ENCODE measurements around the gene DIP2C.

DIP2C gene

DNA sequence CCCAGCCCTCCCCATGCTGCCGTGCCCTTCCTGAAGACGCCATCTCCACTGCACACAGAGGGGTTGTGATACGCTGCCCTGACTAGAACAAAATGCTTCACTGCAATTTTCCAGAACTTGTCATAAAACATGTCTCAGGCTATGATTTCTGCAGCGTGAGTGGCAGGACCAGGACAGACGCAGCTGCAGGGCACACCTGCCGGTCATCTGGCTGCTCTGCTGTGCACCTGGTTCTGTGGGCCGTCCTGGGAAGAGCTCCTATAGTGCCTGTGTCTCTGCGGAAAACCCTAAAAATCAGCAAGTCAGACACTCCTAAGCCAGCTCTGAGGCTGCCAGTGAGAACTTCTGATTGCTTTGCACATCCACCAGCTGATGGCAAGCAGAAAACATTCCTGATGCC lies 39.7 kb upstream of the DIP2C start:
- Histone ChIP-seq H3K9me3 (ENCODE audit: insufficient read depth, low read length, severe bottlenecking) (no peaks in the 10 kb centered on the region), H3K27me3 (ENCODE audit: insufficient read depth, low read length, poor library complexity) (no peaks in the 10 kb centered on the region), H4K20me1 (ENCODE audit: insufficient read depth, low read length) (no peaks in the 10 kb centered on the region), H3K4me3 (ENCODE audit: low read depth in 1 of 2, low read length in 2 of 2) (no peak overlapping the region), H3K4me2 (ENCODE audit: insufficient read depth, low read length) (no peak overlapping the region), H3K36me3 (ENCODE audit: insufficient read depth, low read length) (no peaks in the 10 kb centered on the region), H3K79me2 (ENCODE audit: insufficient read depth, low read length) (no peaks in the 10 kb centered on the region), H3K4me1 (ENCODE audit: insufficient read depth, low read length) (no peaks in the 10 kb centered on the region), H2AFZ (ENCODE audit: low read depth, low read length) (no peak overlapping the region), H3K27ac (ENCODE audit: low read length) (no peak overlapping the region), H3K9ac (ENCODE audit: low read depth, low read length) (no peak overlapping the region)
- no peak for TF ChIP-seq EZH2 (IDR thresholded peaks at IDR 0.05; ENCODE audit: borderline replicate concordance, low read depth, low read length, severe bottlenecking)
- TF ChIP-seq, protein P1, sequence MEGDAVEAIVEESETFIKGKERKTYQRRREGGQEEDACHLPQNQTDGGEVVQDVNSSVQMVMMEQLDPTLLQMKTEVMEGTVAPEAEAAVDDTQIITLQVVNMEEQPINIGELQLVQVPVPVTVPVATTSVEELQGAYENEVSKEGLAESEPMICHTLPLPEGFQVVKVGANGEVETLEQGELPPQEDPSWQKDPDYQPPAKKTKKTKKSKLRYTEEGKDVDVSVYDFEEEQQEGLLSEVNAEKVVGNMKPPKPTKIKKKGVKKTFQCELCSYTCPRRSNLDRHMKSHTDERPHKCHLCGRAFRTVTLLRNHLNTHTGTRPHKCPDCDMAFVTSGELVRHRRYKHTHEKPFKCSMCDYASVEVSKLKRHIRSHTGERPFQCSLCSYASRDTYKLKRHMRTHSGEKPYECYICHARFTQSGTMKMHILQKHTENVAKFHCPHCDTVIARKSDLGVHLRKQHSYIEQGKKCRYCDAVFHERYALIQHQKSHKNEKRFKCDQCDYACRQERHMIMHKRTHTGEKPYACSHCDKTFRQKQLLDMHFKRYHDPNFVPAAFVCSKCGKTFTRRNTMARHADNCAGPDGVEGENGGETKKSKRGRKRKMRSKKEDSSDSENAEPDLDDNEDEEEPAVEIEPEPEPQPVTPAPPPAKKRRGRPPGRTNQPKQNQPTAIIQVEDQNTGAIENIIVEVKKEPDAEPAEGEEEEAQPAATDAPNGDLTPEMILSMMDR (IDR thresholded peaks at IDR 0.05; ENCODE audit: borderline replicate concordance, extremely low read depth, low read length, poor library complexity, severe bottlenecking): no peak
- ATAC-seq (ENCODE audit: insufficient read depth, low read depth) (no peak), DNase-seq (no peak)

DNA sequence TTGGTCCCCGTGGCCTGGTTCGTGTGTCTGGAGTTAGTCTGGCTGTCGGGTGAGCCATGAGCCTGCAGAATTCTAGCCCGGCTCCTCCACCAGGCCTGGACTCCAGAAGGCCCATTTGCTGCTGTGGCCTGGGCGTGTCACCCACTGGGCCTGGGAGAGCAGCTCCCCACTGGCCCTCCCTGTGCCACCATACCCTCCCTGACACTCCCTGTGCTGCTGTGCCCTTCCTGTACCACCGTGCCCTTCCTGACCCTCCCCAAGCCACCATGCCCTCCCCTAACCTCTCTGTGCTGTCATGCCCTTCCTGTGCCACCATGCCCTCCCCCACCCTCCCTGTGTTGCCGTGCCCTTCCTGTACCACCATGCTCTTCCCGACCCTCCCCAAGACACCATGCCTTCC lies 39.1 kb upstream of the DIP2C start:
- H3K27me3 ChIP-seq (ENCODE audit: insufficient read depth, low read length, poor library complexity): no peaks in the 10 kb centered on the region
- no peaks in the 10 kb centered on the region for H4K20me1 ChIP-seq (ENCODE audit: insufficient read depth, low read length)
- H3K4me1 ChIP-seq (ENCODE audit: insufficient read depth, low read length): no peaks in the 10 kb centered on the region
- no peaks in the 10 kb centered on the region for H3K9me3 ChIP-seq (ENCODE audit: insufficient read depth, low read length, severe bottlenecking)
- no peak overlapping the region for H2AFZ ChIP-seq (ENCODE audit: low read depth, low read length)
- H3K27ac ChIP-seq (ENCODE audit: low read length): no peak overlapping the region
- no peak overlapping the region for H3K9ac ChIP-seq (ENCODE audit: low read depth, low read length)
- H3K4me2 ChIP-seq (ENCODE audit: insufficient read depth, low read length): no peak overlapping the region
- H3K36me3 ChIP-seq (ENCODE audit: insufficient read depth, low read length): no peaks in the 10 kb centered on the region
- DNase-seq (no peak), ATAC-seq (ENCODE audit: insufficient read depth, low read depth) (no peak)
- no peaks in the 10 kb centered on the region for H3K79me2 ChIP-seq (ENCODE audit: insufficient read depth, low read length)
- TF ChIP-seq, protein P1 (IDR thresholded peaks at IDR 0.05; ENCODE audit: borderline replicate concordance, extremely low read depth, low read length, poor library complexity, severe bottlenecking): no peak
- no peak for TF ChIP-seq EZH2 (IDR thresholded peaks at IDR 0.05; ENCODE audit: borderline replicate concordance, low read depth, low read length, severe bottlenecking)
- H3K4me3 ChIP-seq (ENCODE audit: low read depth in 1 of 2, low read length in 2 of 2): no peak overlapping the region

DNA sequence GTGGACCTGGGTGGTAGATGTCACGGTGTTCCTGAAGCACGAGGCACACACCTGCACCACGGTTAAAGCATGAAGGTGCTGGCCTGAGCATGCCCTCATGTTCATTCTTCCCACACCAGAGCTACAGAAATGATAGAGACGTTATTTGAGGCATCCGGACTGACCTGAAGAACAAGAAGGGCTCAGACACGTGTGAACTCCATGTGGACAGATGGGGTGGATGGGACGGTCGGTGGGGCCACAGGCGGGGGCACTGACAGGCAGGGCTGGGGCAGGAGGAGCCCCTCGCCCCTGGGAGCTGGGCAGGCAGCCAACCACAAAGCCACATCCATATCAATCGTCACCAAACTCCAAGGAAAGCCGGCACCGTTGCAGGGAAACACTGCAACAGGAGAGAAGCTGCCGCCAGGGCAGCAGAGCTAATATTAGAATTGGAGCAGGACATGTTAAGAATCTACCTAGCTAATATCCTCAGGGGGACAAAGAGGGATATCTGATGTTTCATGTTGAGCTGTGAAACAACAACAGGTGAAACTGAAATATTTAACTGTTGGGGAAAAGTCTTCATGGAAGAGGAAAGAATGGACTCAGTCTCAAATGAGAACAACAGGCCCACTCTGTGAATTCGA lies 37.8 kb upstream of the DIP2C start:
- no peaks in the 10 kb centered on the region for H3K27me3 ChIP-seq (ENCODE audit: insufficient read depth, low read length, poor library complexity)
- no peak overlapping the region for H2AFZ ChIP-seq (ENCODE audit: low read depth, low read length)
- DNase-seq: no peak
- no peaks in the 10 kb centered on the region for H3K4me1 ChIP-seq (ENCODE audit: insufficient read depth, low read length)
- H3K9ac ChIP-seq (ENCODE audit: low read depth, low read length): no peak overlapping the region
- no peak overlapping the region for H3K4me3 ChIP-seq (ENCODE audit: low read depth in 1 of 2, low read length in 2 of 2)
- H3K36me3 ChIP-seq (ENCODE audit: insufficient read depth, low read length): no peaks in the 10 kb centered on the region
- no peaks in the 10 kb centered on the region for H4K20me1 ChIP-seq (ENCODE audit: insufficient read depth, low read length)
- no peak for TF ChIP-seq EZH2 (IDR thresholded peaks at IDR 0.05; ENCODE audit: borderline replicate concordance, low read depth, low read length, severe bottlenecking)
- TF ChIP-seq, protein P1 (IDR thresholded peaks at IDR 0.05; ENCODE audit: borderline replicate concordance, extremely low read depth, low read length, poor library complexity, severe bottlenecking): no peak
- H3K79me2 ChIP-seq (ENCODE audit: insufficient read depth, low read length): no peaks in the 10 kb centered on the region
- no peaks in the 10 kb centered on the region for H3K9me3 ChIP-seq (ENCODE audit: insufficient read depth, low read length, severe bottlenecking)
- no peak overlapping the region for H3K27ac ChIP-seq (ENCODE audit: low read length)
- no peak for ATAC-seq (ENCODE audit: insufficient read depth, low read depth)
- H3K4me2 ChIP-seq (ENCODE audit: insufficient read depth, low read length): no peak overlapping the region

All from DND-41 (cell line).